ENCODE results near the gene TNFRSF25.
"Not testable (repeated sequence)": the region's sequence is repeated elsewhere in the genome, so short reads cannot be mapped to it uniquely, and the experiment has no call there.

The TNFRSF25 gene

DNA sequence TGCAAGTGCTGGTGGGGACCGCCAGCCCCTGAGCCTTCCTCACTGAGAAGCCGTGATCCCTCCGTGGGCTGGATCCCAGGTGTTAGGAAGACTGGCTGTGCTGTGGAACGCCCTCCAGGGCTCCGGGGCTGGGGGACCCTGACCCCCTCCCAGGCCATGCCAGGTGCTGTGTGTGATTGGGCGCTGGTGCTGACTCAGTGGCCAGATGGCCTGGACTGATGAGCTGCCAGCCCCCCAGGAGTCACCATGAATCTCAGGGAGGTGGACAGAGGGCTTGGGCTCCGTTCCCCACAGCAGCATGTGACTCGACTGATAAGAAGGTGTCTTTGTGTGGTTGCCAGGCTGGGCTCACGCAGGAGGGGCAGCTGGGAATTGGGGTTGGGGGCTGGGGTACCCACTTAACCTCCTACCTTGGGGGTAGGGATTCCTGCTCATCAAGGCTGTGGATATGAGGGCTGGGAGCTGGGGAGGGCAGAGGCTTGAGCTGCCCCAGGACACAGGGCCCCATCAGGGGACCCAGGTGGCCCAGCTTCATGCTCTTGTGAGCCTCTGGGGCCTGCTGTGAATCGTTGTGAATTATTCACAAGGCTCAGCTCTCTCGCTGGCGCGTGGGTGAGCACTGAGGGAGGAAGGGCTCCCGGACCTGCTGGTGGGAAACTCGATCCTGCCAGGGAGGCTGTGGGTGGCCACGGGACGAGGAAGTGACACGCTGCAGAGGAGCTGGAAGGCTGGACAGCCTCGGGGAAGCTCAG is 36.1 kb downstream of the TNFRSF25 start:
- DNase-seq: not testable (repeated sequence)

DNA sequence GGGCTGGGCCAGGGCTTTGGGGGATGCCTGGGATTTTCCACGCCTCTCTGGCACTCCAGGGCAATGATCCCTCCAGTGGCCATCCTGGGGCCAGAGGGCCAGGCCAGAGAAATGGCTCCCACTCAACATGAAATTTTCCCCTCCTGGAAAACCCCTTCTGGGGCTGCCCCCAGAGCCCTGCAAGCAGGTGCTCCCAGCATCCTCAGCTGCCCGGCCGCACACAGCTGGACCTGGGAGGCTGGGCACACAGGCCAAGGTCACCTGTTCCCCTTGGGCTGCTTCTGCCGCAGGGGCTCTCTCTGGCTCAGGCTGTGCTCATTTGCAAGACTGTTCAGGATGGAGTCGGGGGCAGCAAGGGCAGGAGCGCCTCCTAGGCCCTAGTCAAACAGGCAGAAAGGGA is 37.5 kb downstream of the TNFRSF25 start:
- not testable (repeated sequence) for DNase-seq

DNA sequence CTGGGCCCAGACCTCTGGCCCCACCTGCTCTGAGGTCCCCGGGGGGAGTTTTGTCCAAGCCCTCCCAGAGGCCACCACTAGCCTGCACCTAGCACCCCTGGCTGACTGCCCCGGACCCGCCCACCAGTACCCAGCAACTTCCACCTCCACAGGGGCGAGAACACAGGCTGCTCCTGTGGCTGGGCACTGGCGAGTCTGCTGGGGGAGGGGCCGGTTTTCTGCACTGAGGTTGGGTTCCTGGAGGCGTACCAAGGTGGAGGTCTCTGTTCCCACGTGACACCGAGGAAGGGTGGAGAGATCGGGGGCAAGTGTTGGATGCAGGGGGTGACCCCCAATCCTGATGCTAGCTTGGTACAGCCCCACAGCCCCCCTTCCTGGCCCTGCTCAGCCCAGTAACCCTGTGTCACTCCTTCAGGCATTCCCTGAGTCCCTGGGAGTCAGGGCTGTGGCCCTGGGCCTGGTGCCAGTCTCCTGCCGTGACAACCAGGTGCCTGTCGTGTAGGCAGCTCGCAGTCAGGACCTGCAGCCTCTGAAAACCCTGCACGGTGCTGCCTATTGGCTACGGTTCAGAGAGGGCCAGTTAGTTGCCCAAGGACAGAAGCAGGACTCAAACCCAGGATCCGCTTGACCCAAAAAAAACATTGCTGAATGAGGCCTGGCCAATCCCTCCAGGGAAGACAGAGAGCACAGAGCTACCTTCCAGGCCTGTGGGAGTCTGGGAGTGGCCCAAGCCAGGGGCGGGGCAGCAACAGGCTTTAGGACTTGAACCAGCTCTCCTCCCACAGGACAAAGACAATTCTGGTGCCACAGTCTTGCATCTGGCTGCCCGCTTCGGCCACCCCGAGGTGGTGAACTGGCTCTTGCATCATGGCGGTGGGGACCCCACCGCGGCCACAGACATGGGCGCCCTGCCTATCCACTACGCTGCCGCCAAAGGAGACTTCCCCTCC is 38.3 kb downstream of the TNFRSF25 start:
- no peak for DNase-seq

DNA sequence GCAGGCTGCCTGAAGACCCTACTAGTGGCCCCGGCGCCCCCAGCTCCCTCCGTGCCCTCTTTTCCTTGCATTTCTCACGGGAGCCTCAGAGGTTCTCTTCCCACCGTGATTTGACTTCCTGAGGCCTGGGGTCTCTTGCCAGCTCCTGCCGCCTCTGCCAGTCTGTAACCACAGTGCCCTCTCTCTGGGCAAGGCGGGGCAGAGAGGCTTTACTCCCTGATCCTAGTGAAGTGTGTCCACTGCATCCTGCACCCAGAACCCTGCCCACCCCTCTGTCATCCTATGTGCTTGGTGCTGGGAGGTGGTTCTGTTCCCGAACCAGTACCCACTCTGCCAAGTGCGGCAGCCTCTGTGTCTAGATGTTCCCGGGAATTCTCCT is 39.0 kb downstream of the TNFRSF25 start:
- no peak for DNase-seq

DNA sequence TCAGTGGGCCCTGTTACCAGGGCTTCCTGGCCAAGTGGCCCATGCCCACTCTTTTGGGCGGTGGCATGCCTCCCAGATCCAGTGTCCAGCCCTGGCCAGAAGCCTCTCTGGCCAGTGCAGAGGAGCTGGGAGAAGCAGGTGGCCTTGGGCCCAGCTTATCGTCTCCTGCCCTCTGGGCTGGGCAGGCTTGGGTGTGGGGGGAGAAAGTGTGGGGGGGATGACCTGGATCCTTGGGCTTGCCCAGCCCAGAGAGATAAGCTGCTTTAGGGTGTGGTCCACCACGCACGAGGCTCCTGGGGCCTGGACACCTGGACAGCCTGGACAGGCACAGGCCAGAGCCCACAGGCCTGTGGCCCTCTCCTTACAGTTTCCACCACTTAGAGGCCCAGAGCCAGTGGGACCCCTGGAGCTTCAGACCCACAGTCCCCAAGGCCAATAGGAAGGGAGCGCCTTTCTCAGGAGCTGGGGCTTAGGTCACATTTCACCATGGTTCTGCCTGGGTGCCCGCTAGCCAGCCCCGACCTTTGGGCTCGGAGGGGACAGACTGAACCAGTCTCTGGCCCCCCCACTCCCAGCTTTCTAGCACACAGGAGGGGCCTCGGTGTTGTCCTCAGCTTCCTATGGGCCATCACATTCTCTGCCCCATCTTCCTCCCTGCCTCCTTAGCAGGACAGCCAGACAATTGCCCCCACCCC is 39.5 kb downstream of the TNFRSF25 start:
- DNase-seq: no peak

DNA sequence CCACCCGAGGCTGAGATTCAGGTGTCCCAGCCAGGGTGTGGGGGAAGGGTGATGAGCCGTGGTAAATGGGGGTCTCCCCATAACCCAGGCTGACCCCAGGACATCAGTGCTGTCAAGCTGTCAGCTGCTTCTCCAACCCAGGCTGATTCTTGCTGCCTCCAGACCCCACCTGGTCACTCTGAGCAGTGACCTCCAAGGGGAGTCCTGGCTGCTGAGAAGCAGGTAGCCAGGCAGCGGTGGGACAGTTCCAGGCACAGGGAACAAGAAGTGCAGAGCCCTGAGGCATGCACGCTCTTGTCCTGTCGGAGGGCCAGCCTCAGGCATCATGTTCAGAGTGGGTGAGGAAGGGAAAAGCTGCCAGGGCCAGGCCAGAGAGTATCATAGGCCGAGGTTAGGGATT is 40.3 kb downstream of the TNFRSF25 start:
- no peak for DNase-seq

DNA sequence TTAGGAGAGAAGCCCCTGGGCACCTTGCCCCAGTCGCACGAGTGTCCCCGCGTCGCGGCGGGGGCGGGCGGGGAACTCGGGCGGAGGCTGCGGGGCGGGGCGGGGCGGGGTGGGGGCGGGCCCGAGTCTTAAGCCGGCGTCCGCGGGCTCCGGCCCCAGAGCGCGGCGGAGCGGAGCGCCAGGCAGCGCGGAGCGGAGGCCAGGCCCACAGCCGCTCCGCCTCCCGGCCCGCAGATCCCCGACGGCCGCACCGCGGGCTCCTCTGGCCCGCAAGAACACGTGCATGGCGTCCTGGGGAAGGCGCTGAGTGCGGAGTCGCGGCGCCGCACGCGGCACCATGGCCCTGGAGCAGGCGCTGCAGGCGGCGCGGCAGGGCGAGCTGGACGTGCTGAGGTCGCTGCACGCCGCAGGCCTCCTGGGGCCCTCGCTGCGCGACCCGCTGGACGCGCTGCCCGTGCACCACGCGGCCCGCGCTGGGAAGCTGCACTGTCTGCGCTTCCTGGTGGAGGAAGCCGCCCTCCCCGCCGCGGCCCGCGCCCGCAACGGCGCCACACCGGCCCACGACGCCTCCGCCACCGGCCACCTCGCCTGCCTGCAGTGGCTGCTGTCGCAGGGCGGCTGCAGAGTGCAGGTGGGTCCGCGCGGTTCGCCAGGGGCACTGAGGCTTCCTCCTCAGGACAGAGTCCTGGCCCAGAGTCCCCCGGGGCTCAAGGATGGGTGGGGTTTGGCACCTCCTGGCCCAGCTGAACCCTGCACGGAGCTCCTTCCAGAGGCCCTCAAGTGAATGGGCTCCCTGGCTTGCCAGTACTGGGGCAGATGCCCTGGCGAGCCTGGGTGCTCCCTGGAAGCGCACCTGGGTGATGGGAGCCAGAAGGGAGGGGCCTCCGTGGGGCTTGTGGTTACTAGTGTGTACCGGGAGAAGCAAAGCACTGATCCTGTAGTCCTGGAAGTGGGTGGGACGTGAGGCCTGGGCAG is 41.1 kb downstream of the TNFRSF25 start, which contains the start of gene ESPN:
Gene ESPN, plus strand, starts transcription at position 158 of the 975 bp plus-strand sequence. Its CDS starts 180 bp downstream, at position 338.
- no peak for DNase-seq

DNA sequence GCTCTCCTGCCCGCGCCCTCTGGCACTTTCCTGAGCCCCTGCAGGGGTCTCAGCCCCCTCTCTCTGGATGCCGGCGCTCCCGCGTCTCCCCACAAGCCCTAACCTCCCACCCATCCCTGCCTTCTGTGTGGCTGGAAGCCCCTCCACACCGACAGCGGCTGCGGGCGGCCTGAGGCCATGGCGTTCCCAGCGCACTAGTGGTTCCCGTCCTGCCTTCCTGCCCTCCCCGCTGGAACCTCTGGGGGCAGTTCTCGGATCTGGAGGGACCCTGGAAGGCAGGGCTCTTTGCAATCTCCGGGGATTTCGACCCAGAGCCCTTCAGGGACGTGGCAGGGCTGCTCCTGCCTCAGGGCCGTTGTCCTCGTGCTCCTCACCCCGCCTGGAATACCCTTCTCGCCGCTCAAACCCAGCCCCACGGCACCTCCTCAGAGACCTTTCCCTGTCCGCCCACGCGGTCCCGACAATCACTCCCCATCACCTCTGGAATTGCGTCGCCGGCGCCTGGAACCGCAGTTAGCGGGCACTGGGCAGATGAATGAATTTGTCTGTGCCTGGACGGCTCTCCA is 41.9 kb downstream of the TNFRSF25 start:
- no peak for DNase-seq

DNA sequence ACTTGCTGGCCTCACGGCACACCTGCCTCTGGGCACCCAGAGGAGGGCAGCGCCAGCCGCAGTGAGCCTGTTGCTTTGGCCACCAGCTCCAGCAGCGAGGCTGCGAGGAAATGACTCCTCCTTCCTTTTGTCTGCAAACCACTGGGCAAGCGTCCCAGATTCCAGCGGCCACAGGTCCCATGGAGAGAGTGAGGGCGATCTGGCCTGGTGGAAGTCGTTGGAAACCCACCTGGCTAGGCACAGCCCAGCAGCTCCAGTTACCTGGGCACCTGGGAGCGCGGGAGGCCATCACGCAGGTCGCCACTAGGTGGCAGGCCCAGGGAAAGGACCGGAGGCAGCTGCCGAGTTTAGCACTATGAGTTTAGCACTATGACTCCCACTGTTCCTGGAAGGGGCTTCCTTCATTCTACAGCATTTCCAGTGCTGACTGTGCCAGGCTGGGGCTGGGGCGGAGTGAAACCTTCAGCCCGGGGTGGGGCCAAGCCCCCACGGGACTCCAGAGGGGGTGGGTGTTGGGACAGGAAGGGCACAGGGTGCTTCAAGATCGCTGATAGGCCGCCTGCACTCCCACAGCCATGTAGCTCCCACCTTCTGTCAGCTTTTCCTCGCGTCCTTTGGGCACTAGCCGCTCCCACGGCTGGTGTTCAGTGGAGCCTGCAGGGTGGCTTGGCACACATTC is 42.5 kb downstream of the TNFRSF25 start:
- no peak for DNase-seq

DNA sequence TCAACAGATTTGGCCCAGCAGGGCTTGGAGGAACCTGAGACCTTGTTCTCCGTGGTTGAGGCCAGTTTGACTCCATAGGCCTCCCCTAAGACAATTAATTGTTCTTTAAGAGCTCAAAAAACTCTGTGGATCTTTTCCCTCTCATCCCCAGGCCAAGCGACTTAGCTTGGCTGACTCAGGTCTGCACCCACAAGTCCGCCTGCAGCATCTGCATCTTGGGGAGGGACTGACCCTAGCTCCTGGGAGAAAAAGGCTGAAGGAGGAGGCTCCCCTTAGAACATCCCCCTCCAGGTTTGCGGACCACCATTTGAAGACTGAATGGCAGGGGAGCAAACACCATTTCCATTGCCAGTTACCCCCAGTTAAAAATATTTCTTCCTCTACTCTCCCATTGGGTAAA is 44.7 kb downstream of the TNFRSF25 start:
- DNase-seq: no peak

DNA sequence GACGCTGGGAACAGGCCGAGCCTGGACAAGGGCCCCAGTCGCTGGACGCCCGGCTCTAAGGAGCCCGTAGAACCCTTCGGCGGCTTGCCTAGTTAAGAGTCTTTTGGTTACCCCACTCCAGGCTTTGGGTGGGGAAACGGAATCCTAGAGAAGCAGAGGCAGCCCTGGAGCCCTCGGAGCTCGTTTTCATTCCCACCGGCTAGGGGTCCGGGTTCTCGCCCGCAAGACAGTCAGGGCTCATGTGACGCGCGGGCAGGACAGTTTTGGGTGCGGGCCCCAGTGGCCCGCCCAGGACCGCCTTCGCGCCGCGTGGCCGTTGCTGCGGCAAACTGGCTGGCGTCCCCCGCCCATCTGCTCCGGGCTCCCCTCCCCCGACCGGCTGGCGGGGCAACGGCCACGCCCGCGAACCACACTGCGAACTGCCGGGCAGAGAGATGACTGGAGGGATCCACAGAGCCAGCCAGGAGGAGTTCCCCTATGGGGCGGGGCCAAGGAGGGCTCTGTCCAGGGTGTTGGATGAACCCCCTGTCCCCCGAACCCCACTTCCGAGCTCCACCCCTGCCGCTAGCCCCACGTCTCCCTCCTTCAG is 45.4 kb downstream of the TNFRSF25 start:
- no peak for DNase-seq

DNA sequence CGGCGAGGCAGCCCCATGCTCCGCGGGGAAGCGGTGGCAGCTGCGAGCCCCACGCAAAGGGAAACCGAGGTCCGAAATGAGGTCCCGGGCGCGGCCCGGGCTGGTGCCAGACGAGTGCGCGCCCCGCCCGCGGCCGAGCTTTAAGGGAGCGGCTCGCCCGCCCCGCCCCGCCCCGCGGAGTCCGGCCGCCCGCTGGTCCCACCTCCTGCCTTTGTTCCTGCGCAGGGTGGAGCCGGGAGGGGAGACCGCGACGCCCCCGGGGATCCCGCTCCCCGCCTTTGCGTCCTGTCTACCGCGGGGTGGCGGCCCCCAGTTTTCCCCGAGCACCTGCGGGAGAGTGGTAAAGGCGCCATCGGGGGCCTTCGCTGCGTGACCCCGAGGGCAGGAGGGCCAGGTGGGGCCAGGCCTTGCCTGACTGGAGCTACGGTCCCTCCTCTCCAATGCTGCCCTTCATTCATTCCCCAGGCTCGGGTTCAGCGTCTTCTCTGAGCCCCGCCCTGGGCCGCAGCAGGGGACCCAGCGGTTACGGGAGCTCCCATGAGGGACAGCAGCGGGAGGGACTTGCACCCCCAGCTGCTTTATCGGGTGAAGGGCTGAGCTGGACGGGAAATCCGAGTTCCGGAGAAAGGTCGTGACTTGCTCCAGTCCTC is 46.0 kb downstream of the TNFRSF25 start, which contains the start of gene HES2:
Gene HES2, minus strand, starts transcription at position 116 of the 650 bp plus-strand sequence. Its CDS starts 99 bp downstream, at position 17.
- DNase-seq: no peak

DNA sequence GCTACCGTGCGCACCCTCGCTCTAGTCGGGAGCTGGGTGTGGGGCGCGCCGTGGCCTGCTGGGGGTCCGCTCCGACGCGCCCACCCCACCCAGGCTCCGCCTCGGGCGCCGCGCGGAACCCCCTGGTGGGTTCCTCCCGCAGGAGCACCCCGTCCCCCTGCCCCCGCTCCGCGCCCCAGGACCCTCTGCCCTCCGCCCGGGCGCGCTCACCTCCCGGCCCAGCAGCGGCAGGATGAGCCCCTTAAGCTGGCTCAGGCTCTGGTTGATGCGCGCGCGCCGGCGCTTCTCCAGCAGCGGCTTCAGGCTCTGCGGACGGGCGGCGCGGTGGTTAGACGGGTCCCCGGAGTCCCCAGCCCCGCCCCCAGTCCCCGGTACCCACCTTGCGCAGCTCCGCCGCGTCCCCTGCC is 46.6 kb downstream of the TNFRSF25 start:
- DNase-seq: no peak

DNA sequence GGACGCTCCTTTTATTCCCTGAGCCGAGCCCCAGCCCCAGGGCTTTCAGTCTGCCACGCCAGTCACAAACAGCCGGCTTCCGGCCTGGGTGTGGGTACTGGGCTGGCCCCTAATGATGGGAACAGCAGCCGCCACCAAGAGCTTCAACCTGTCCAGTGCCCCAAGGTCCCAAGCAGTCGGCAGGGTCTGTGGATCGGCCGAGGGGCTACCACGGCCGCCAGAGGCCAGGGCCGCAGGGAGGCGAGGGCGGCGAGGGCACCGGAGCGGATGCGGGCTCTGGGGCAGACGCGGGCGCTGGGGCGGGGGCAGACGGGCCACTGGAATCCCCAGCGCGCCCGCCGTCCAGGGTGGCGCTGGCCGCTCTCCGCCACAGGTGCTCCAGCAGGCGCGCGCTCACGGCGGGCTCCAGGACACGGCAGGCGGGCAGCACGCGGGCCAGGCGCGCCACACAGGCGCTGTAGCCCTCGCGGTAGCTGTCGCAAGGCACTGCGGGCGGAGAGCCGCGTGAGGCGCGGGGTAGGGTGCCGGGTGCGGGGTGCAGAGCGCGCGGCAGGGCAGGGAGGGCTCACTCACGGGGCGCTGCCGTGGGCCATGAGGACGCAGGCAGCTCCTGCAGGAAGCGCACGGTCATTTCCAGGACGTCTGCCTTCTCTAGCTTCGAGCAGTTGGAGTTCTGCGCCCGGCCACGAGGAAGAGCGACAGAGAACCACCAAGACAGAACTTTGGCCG is 47.1 kb downstream of the TNFRSF25 start:
- DNase-seq: no peak

DNA sequence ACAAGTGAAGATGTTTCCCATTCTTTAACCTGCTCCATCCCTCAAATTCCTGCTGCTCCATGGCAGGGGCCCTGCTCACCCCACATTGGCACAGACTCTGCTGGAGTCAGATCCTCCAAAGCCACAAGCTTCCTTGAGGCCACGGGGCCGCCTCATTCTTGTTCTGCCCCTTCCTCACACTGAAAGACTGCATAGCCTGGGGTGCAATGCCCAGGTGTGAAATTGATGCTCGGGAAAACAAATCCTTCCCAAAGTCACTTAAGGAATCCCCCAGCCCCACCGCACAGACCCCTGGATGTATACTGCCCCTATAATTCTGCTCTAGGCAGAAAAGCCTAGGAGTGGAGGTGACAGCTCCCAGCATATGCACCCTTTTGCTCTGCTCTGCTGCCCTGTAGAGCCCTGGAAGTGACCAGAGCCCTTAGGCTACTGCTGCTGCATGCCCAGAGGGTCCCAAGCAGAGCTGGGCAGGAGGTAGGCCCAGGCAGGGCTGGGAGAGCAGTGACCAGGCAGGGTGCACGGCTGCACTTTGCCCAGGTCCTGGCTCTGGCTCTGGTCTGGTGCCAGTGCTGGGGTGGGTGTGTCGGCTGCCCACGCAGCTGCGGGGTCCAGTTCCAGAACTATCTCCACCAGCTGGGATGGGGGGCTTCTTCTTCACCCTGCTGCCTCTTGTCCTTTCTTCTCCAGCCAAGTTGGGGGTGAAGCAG is 47.9 kb downstream of the TNFRSF25 start:
- DNase-seq: no peak

DNA sequence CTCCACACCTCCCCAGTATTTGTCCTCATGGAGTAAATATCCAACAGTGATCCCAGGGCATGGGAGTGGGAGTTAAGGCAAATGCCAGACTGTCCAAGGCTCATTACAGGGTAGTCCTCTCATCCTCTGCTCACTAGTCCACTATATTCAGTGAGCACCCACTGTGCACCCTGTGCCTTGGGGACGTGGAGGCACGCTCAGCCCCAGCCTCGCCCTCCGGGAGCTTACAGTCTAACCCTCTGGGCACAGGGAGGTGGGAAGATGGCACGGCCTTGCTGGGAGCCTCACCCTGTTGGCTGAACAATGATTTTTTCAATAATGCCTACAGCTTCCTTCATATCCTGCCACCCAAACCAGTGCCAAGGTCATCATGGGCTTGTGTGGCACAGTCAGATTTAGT is 49.1 kb downstream of the TNFRSF25 start:
- no peak for DNase-seq

DNA sequence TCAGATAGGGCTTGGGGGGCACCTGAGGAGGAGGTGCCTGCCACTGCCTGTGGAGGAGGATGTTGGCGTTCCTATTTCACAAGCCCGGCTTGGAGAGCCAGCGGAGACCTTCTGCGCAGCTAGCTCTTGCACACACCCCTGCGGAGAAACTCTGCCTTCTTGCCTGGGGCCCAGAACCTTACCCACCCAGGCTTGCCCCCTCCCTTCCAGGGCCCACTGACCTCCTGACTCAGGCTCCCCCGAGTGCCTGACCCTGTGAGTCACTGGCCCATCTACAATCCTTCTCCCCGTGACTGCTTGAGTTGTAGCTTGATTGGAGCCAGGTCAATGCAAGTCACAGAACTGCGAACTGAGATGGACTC is 49.7 kb downstream of the TNFRSF25 start:
- no peak for DNase-seq

DNA sequence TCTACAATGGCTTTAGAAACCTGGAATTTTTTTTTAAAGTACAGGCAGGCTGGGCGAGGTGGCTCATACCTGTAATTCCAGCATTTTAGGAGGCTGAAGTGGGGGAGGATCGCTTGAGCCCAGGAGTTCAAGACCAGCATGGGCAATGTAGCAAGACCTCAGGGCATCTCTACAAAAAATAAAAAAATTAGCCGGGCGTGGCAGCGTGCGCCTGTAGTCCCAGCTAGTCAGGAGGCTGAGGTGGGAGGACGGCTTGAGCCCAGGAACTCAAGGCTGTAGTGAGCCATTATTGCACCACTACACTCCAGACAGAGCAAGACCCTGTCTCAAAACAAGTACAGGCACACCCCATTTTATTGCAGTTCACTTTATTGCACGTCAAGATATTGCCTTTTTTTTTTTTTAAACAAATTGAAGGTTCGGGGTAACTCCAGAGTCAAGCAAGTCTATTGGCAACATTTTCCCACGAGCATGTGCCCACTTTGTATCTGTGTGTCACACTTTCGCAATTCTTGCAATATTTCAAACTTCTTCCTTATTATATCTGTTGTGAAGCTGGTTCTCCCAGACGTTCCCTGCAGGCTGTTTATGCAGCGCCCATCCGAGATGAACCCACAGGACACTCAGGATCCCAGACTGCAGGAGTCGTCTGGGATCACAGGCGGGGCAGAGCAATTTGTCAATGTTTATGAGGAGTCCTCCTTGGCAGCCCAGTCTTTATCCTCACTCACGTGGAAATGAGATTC is 50.9 kb downstream of the TNFRSF25 start:
- no peak for DNase-seq

Measured in NCI-H774 (cell line).